A673 (cell line): ENCODE measurements around the gene PRKCQ.

ENCODE experiments used
- EZH2 ChIP-seq: fragments of 200-600 bp; sonication (generic); IDR thresholded peaks from 2 replicates; pipeline ENCODE4 v1.6.1; 2017; ENCODE audit warnings: borderline replicate concordance, low read depth, mild to moderate bottlenecking, mixed read lengths, antibody characterized with exemption, low read length; ENCODE audit not compliant: poor library complexity, severe bottlenecking
- TF ChIP-seq, protein P1 (sequence below): fragments of 300-800, 200-600 bp; sonication (generic); conservative IDR thresholded peaks from 2 replicates; pipeline ENCODE4 v1.5.1; 2017; ENCODE audit warnings: low read depth, mild to moderate bottlenecking, antibody characterized with exemption, low read length, moderate library complexity, mixed read lengths

DNA sequence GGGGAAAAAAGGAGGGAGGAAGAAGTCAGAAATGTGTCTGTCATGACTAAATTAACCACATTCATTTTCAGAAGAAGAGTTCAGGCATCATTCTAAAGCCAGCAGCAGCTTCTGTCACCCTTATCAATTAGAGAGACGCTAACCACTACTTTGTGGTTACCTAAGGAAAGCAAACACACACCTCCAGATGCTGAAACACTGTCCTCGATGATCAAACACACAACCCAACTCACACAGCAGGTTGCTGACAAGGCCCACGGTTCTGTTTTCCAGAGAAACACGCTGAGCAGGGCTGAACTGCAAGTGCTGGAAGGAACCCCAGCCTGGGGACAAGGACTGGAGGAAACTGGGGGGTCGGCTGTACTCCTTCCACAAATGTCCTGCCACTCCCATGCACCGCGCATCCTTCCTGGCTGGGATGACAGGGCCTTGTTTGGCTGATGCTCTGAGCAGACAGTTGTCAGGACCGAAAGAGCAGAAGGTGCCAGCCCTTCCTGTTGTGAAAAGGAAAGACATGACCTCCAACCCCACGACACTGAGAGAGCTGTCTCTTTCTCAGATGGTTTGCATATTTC, 36.6 kb downstream of the PRKCQ start:
- TF ChIP-seq, protein P1, sequence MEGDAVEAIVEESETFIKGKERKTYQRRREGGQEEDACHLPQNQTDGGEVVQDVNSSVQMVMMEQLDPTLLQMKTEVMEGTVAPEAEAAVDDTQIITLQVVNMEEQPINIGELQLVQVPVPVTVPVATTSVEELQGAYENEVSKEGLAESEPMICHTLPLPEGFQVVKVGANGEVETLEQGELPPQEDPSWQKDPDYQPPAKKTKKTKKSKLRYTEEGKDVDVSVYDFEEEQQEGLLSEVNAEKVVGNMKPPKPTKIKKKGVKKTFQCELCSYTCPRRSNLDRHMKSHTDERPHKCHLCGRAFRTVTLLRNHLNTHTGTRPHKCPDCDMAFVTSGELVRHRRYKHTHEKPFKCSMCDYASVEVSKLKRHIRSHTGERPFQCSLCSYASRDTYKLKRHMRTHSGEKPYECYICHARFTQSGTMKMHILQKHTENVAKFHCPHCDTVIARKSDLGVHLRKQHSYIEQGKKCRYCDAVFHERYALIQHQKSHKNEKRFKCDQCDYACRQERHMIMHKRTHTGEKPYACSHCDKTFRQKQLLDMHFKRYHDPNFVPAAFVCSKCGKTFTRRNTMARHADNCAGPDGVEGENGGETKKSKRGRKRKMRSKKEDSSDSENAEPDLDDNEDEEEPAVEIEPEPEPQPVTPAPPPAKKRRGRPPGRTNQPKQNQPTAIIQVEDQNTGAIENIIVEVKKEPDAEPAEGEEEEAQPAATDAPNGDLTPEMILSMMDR: no peak
- TF ChIP-seq EZH2: no peak
